CD4-positive, alpha-beta T cell treated with Interferon gamma for 1 hour (primary cell): ENCODE data around the gene ZCCHC24.

Experiments used
- DNase-seq: peaks from one replicate; pipeline ENCODE4 v3.0.0-alpha.2; 2020

The ZCCHC24 gene

GRCh38 chr10:79445161-79445976 lies at the start of gene ZCCHC24:
TSS of gene ZCCHC24 (minus strand) at chr10:79445624. CDS start at chr10:79445440, 184 bp downstream.
- peak; percentile 98 for DNase-seq

GRCh38 chr10:79493806-79494205 lies 48.4 kb upstream of the ZCCHC24 start:
- no peak for DNase-seq

- DNase-seq, result no peak
These were observed 47.4 kb upstream of the ZCCHC24 start for GRCh38 chr10:79492839-79493238.

GRCh38 chr10:79492256-79492655 lies 46.8 kb upstream of the ZCCHC24 start:
- no peak for DNase-seq

GRCh38 chr10:79491143-79491835 lies 45.9 kb upstream of the ZCCHC24 start:
- no peak for DNase-seq

- no peak for DNase-seq
These were observed 45.1 kb upstream of the ZCCHC24 start for GRCh38 chr10:79490400-79491142.

GRCh38 chr10:79488870-79489269 lies 43.4 kb upstream of the ZCCHC24 start:
- DNase-seq, result no peak

GRCh38 chr10:79488336-79488735 lies 42.9 kb upstream of the ZCCHC24 start:
- no peak for DNase-seq

GRCh38 chr10:79487296-79488194 lies 42.1 kb upstream of the ZCCHC24 start:
- DNase-seq, result peak; percentile 26

- no peak for DNase-seq
These were observed 39.1 kb upstream of the ZCCHC24 start for GRCh38 chr10:79484476-79484875.

GRCh38 chr10:79483948-79484347 lies 38.5 kb upstream of the ZCCHC24 start:
- no peak for DNase-seq

GRCh38 chr10:79483299-79483698 lies 37.9 kb upstream of the ZCCHC24 start:
- no peak for DNase-seq

- no peak for DNase-seq
These were observed 37.3 kb upstream of the ZCCHC24 start for GRCh38 chr10:79482741-79483140.

- DNase-seq, result no peak
These were observed 36.9 kb upstream of the ZCCHC24 start for GRCh38 chr10:79482304-79482703.

- DNase-seq, result no peak
These were observed 34.0 kb upstream of the ZCCHC24 start for GRCh38 chr10:79479283-79479909.

- DNase-seq, result no peak
These were observed 32.0 kb upstream of the ZCCHC24 start for GRCh38 chr10:79477456-79477855.

GRCh38 chr10:79476645-79477044 lies 31.2 kb upstream of the ZCCHC24 start:
- no peak for DNase-seq

- DNase-seq, result no peak
These were observed 30.5 kb upstream of the ZCCHC24 start for GRCh38 chr10:79475877-79476276.

GRCh38 chr10:79475119-79475653 lies 29.8 kb upstream of the ZCCHC24 start:
- no peak for DNase-seq

- DNase-seq, result no peak
These were observed 28.2 kb upstream of the ZCCHC24 start for GRCh38 chr10:79473496-79474095.

GRCh38 chr10:79472951-79473350 lies 27.5 kb upstream of the ZCCHC24 start:
- no peak for DNase-seq
